Measurements from ENCODE around the gene ZNF593OS.

Gene ZNF593OS

GRCh38 chr1:26191739-26192138 lies 20.1 kb upstream of the ZNF593OS start:
- no peak overlapping the region for H3K27ac ChIP-seq (ENCODE audit: poor library complexity, severe bottlenecking)
- H3K36me3 ChIP-seq (ENCODE audit: low read depth): peaks cover 13% of the 10 kb centered on the region
- no peak for TF ChIP-seq CTCF (IDR thresholded peaks at IDR 0.05; ENCODE audit: poor library complexity, severe bottlenecking)
- no peak for ATAC-seq (ENCODE audit: low read depth)
- no peak overlapping the region for H3K4me3 ChIP-seq (ENCODE audit: severe bottlenecking)
- H3K9me3 ChIP-seq (ENCODE audit: severe bottlenecking): no peaks in the 10 kb centered on the region
- no peaks in the 10 kb centered on the region for H3K4me1 ChIP-seq (ENCODE audit: insufficient read depth, poor library complexity, severe bottlenecking)
- H3K27me3 ChIP-seq (ENCODE audit: insufficient read depth, poor library complexity, severe bottlenecking): no peaks in the 10 kb centered on the region
- no peak for DNase-seq (ENCODE audit: low spot score)

- TF ChIP-seq CTCF (IDR thresholded peaks at IDR 0.05; ENCODE audit: poor library complexity, severe bottlenecking): no peak
- ATAC-seq (ENCODE audit: low read depth): peak; percentile 57
- DNase-seq (ENCODE audit: low spot score): no peak
- no peaks in the 10 kb centered on the region for H3K4me1 ChIP-seq (ENCODE audit: insufficient read depth, poor library complexity, severe bottlenecking)
- no peaks in the 10 kb centered on the region for H3K9me3 ChIP-seq (ENCODE audit: severe bottlenecking)
- peaks cover 13% of the 10 kb centered on the region for H3K36me3 ChIP-seq (ENCODE audit: low read depth)
- H3K4me3 ChIP-seq (ENCODE audit: severe bottlenecking): no peak within 1 kb of the TSS
- no peak within 1 kb of the TSS for H3K27ac ChIP-seq (ENCODE audit: poor library complexity, severe bottlenecking)
- no peaks in the 10 kb centered on the region for H3K27me3 ChIP-seq (ENCODE audit: insufficient read depth, poor library complexity, severe bottlenecking)
Measured at GRCh38 chr1:26190373-26190987, 18.8 kb upstream of the ZNF593OS start, which contains the start of gene CATSPER4. TSS of gene CATSPER4 (plus strand) at chr1:26190602. CDS start at chr1:26190628, 26 bp downstream.

GRCh38 chr1:26189751-26190275 lies 18.2 kb upstream of the ZNF593OS start:
- Histone ChIP-seq H3K36me3 (ENCODE audit: low read depth) (peaks cover 17% of the 10 kb centered on the region), H3K27ac (ENCODE audit: poor library complexity, severe bottlenecking) (no peak overlapping the region), H3K9me3 (ENCODE audit: severe bottlenecking) (no peaks in the 10 kb centered on the region), H3K27me3 (ENCODE audit: insufficient read depth, poor library complexity, severe bottlenecking) (no peaks in the 10 kb centered on the region), H3K4me3 (ENCODE audit: severe bottlenecking) (no peak overlapping the region), H3K4me1 (ENCODE audit: insufficient read depth, poor library complexity, severe bottlenecking) (no peaks in the 10 kb centered on the region)
- DNase-seq (ENCODE audit: low spot score): no peak
- no peak for TF ChIP-seq CTCF (IDR thresholded peaks at IDR 0.05; ENCODE audit: poor library complexity, severe bottlenecking)
- ATAC-seq (ENCODE audit: low read depth): 0 out of 3 replicates have a peak, but pooled peaks have one; percentile 20

- H3K4me3 ChIP-seq (ENCODE audit: severe bottlenecking): no peak overlapping the region
- H3K4me1 ChIP-seq (ENCODE audit: insufficient read depth, poor library complexity, severe bottlenecking): no peaks in the 10 kb centered on the region
- ATAC-seq (ENCODE audit: low read depth) (no peak), DNase-seq (ENCODE audit: low spot score) (no peak)
- TF ChIP-seq CTCF (IDR thresholded peaks at IDR 0.05; ENCODE audit: poor library complexity, severe bottlenecking): no peak
- no peak overlapping the region for H3K27ac ChIP-seq (ENCODE audit: poor library complexity, severe bottlenecking)
- peaks cover 21% of the 10 kb centered on the region for H3K36me3 ChIP-seq (ENCODE audit: low read depth)
- no peaks in the 10 kb centered on the region for H3K9me3 ChIP-seq (ENCODE audit: severe bottlenecking)
- no peaks in the 10 kb centered on the region for H3K27me3 ChIP-seq (ENCODE audit: insufficient read depth, poor library complexity, severe bottlenecking)
Measured at GRCh38 chr1:26189331-26189730, 17.7 kb upstream of the ZNF593OS start.

GRCh38 chr1:26188477-26188876 lies 16.8 kb upstream of the ZNF593OS start:
- no peaks in the 10 kb centered on the region for H3K9me3 ChIP-seq (ENCODE audit: severe bottlenecking)
- no peaks in the 10 kb centered on the region for H3K4me1 ChIP-seq (ENCODE audit: insufficient read depth, poor library complexity, severe bottlenecking)
- no peak for ATAC-seq (ENCODE audit: low read depth)
- DNase-seq (ENCODE audit: low spot score): no peak
- H3K4me3 ChIP-seq (ENCODE audit: severe bottlenecking): no peak overlapping the region
- TF ChIP-seq CTCF (IDR thresholded peaks at IDR 0.05; ENCODE audit: poor library complexity, severe bottlenecking): no peak
- H3K27me3 ChIP-seq (ENCODE audit: insufficient read depth, poor library complexity, severe bottlenecking): no peaks in the 10 kb centered on the region
- peaks cover 21% of the 10 kb centered on the region for H3K36me3 ChIP-seq (ENCODE audit: low read depth)
- H3K27ac ChIP-seq (ENCODE audit: poor library complexity, severe bottlenecking): no peak overlapping the region

Measured in RWPE2 (cell line).